Left ventricle myocardium inferior (tissue), 1 donor: Measurements from ENCODE around the gene MAGED2. TPM values are rescaled to one million over a fixed set of nuclear protein-coding genes. Genes with fewer than 3 reads are reported as not detected.
A peak's percentile ranks its signal among the peaks of the same experiment; 100 is the strongest.

Source experiments
- DNase-seq: peaks from one replicate; pipeline ENCODE4 v3.0.0-alpha.2; 2020
- H3K27ac ChIP-seq: fragments of 200-600 bp; replicated peaks from 2 replicates; pipeline ENCODE4 v1.8.0; 2021
- H3K27me3 ChIP-seq: fragments of 200-600 bp; 2 replicates; pipeline ENCODE4 v1.8.0; 2021; ENCODE audit warnings: low read depth
- H3K36me3 ChIP-seq: fragments of 200-600 bp; 2 replicates; pipeline ENCODE4 v1.8.0; 2021
- H3K4me1 ChIP-seq: fragments of 200-600 bp; 2 replicates; pipeline ENCODE4 v1.8.0; 2021
- H3K4me3 ChIP-seq: fragments of 200-600 bp; 2 replicates; pipeline ENCODE4 v1.8.0; 2021; ENCODE audit warnings: mild to moderate bottlenecking, moderate library complexity
- H3K9me3 ChIP-seq: fragments of 200-600 bp; replicated peaks from 2 replicates; pipeline ENCODE4 v1.8.0; 2021
- CTCF ChIP-seq: fragments of 200-600 bp; IDR thresholded peaks from 2 replicates; pipeline ENCODE4 v1.8.0; 2021; ENCODE audit warnings: antibody characterized with exemption, mild to moderate bottlenecking, borderline replicate concordance
- intact Hi-C: fragments of 100-400 bp; cut with micrococcal nuclease; formaldehyde crosslinking; loops from one replicate; pipeline ENCODE4 v1.11.0; 2022
- total RNA-seq: library from RNA; stranded (reverse); fragmentation: NEBNext Ultra II Directional; extraction: Animal tissue kit (Norgen Biotek cat#: 25700); gene quantifications from one replicate; pipeline ENCODE4 v1.2.1, GENCODE V29; 2021
- donor health status: DM: no; HTN: yes; CAD: no; lungs with severe emphysema.

The MAGED2 gene
- total RNA-seq, 1 donor from 2014 or later, result 81.3 TPM

- intact Hi-C loops, result no loop called here
- no peak for DNase-seq
- H3K36me3 ChIP-seq, result no peaks in the 10 kb centered on the region
Observed at GRCh38 chrX:54798137-54798536, 9.4 kb upstream of the MAGED2 start, which contains the start of gene ITIH6. ITIH6 (minus strand) TSS chrX:54798255; CDS start chrX:54798210, 45 bp downstream.

GRCh38 chrX:54799046-54799445, 8.5 kb upstream of the MAGED2 start:
- H3K4me3 ChIP-seq, result no peak overlapping the region
- H3K4me1 ChIP-seq, result no peaks in the 10 kb centered on the region
- no peak for TF ChIP-seq CTCF
- no peaks in the 10 kb centered on the region for H3K36me3 ChIP-seq
- no peak overlapping the region for H3K27ac ChIP-seq
- no peaks in the 10 kb centered on the region for H3K27me3 ChIP-seq
- no peak for DNase-seq
- intact Hi-C loops, result no loop called here
- no peaks in the 10 kb centered on the region for H3K9me3 ChIP-seq

More at GRCh38 chrX:54798137-54798536, 9.4 kb upstream of the MAGED2 start, which contains the start of gene ITIH6:
- Histone ChIP-seq H3K9me3 (no peaks in the 10 kb centered on the region), H3K27ac (no peak within 1 kb of the TSS), H3K27me3 (no peaks in the 10 kb centered on the region), H3K4me3 (no peak within 1 kb of the TSS), H3K4me1 (no peaks in the 10 kb centered on the region)
- TF ChIP-seq CTCF, result no peak

GRCh38 chrX:54808109-54808604, 612 bp downstream of the MAGED2 start:
- peak overlapping the region; percentile 81 for H3K4me3 ChIP-seq
- H3K4me1 ChIP-seq, result peaks cover 12% of the 10 kb centered on the region
- no peaks in the 10 kb centered on the region for H3K27me3 ChIP-seq
- H3K9me3 ChIP-seq, result no peaks in the 10 kb centered on the region
- peaks cover 32% of the 10 kb centered on the region for H3K36me3 ChIP-seq
- DNase-seq, result peak; percentile 76
- H3K27ac ChIP-seq, result peak overlapping the region; percentile 89
- intact Hi-C loops, result no loop called here
- no peak for TF ChIP-seq CTCF

GRCh38 chrX:54808605-54809483, 1.3 kb downstream of the MAGED2 start:
- Histone ChIP-seq H3K9me3 (no peaks in the 10 kb centered on the region), H3K4me1 (peaks cover 12% of the 10 kb centered on the region), H3K27me3 (no peaks in the 10 kb centered on the region), H3K27ac (peak overlapping the region; percentile 89), H3K36me3 (peaks cover 38% of the 10 kb centered on the region), H3K4me3 (peak overlapping the region; percentile 81)
- no peak for TF ChIP-seq CTCF
- peak; percentile 90 for DNase-seq
- intact Hi-C loops, result no loop called here

GRCh38 chrX:54810532-54810931, 3.0 kb downstream of the MAGED2 start:
- Histone ChIP-seq H3K36me3 (peaks cover 55% of the 10 kb centered on the region), H3K27me3 (no peaks in the 10 kb centered on the region), H3K4me1 (peaks cover 12% of the 10 kb centered on the region), H3K4me3 (no peak overlapping the region), H3K27ac (no peak overlapping the region), H3K9me3 (no peaks in the 10 kb centered on the region)
- no peak for TF ChIP-seq CTCF
- no peak for DNase-seq
- intact Hi-C loops, result no loop called here
